ENCODE measurements around the gene CD247. TPM values are rescaled to one million over a fixed set of nuclear protein-coding genes. Genes with fewer than 3 reads are reported as not detected.

Gene CD247
- total and polyA plus RNA-seq, 2 of the 13 experiments (the other 11 are each of a cell fraction or from before 2014, with no cell fraction given) = 0.20 TPM; not detected in 1

GRCh38 chr1:167541003-167541402 is 22.7 kb upstream of the CD247 start:
- H3K27ac ChIP-seq (ENCODE audit: extremely low read length, insufficient read depth, low read length) = no peak overlapping the region
- TF ChIP-seq ZNF850 (CRISPR knock-in tag; conservative IDR thresholded peaks at IDR 0.05) (no peak), ZNF251 (CRISPR knock-in tag; IDR thresholded peaks at IDR 0.05) (no peak), PBX3 (CRISPR knock-in tag; IDR thresholded peaks at IDR 0.05; ENCODE audit: borderline replicate concordance) (no peak), KDM3A (CRISPR knock-in tag; IDR thresholded peaks at IDR 0.05; ENCODE audit: low read depth) (no peak), ZNF556 (CRISPR knock-in tag; IDR thresholded peaks at IDR 0.05; ENCODE audit: borderline replicate concordance) (no peak), ZNF550 (CRISPR knock-in tag; IDR thresholded peaks at IDR 0.05; ENCODE audit: borderline replicate concordance) (no peak), POLR2AphosphoS2 (IDR thresholded peaks at IDR 0.05; ENCODE audit: low read depth, low read length) (no peak), ZBTB43 (CRISPR knock-in tag; conservative IDR thresholded peaks at IDR 0.05) (no peak), THAP8 (CRISPR knock-in tag; IDR thresholded peaks at IDR 0.05; ENCODE audit: borderline replicate concordance) (no peak), ZUFSP (CRISPR knock-in tag; IDR thresholded peaks at IDR 0.05; ENCODE audit: borderline replicate concordance) (no peak), SNAPC2 (CRISPR knock-in tag; IDR thresholded peaks at IDR 0.05) (no peak), ZNF260 (CRISPR knock-in tag; IDR thresholded peaks at IDR 0.05; ENCODE audit: borderline replicate concordance, low read depth) (no peak), ZNF382 (CRISPR knock-in tag; IDR thresholded peaks at IDR 0.05; ENCODE audit: borderline replicate concordance) (no peak), NFKBIZ (CRISPR knock-in tag; IDR thresholded peaks at IDR 0.05) (no peak), NFYC (CRISPR knock-in tag; IDR thresholded peaks at IDR 0.05) (no peak)
- H3K79me2 ChIP-seq (ENCODE audit: insufficient read depth, low read length) = no peaks in the 10 kb centered on the region
- POLR2A ChIA-PET = no interaction called here
- peaks cover 27% of the 10 kb centered on the region for H3K4me1 ChIP-seq (ENCODE audit: insufficient read depth, low read length)
- H3K4me2 ChIP-seq (ENCODE audit: low read depth, low read length) = no peak overlapping the region
- intact Hi-C loops (cut with micrococcal nuclease; ENCODE audit: unreplicated experiment) = no loop called here
- ATAC-seq = no peak
- no peak for FAIRE-seq
- H3K9me3 ChIP-seq (ENCODE audit: low read length) = no peaks in the 10 kb centered on the region
- H2AFZ ChIP-seq (ENCODE audit: low read length) = no peak overlapping the region
- no peak for DNase-seq (ENCODE audit: low spot score)
- no TSS peak for BruUV-seq (replicated peaks)
- H3K4me3 ChIP-seq (replicated peaks in 1 of 3; ENCODE audit: insufficient read depth in 1 of 3, low read depth in 2 of 3, low read length in 3 of 3) = no peak overlapping the region
- CTCF ChIA-PET (ENCODE audit: low intra/inter-chr PET ratio, low total read pairs) = interaction anchor here (1.9 kb wide), 1 partner anchor 474 kb away, joined by 4 read pairs; no protein-coding TSS in a partner anchor
- no peaks in the 10 kb centered on the region for H4K20me1 ChIP-seq (ENCODE audit: insufficient read depth, low read length)
- H3K27me3 ChIP-seq (ENCODE audit: control insufficient read depth in 1 of 2, insufficient read depth in 2 of 2, low read length in 2 of 2) = no peaks in the 10 kb centered on the region
- H3K36me3 ChIP-seq (replicated peaks in 1 of 2; ENCODE audit: control insufficient read depth in 1 of 2, insufficient read depth in 2 of 2, low read length in 2 of 2) = 0 out of 5 replicates have a peak, but pooled peaks cover 2 to 3% of the 10 kb centered on the region in 2 experiments
- in situ Hi-C loops (cut with HindIII; ENCODE audit: extremely low pct_ligation_motif_present, low pct_unique_long_range_greater_than_20kb) = loop anchor here (25.0 kb wide), 1 partner anchor 279 kb away; no protein-coding TSS in a partner anchor
- H3K9ac ChIP-seq (ENCODE audit: insufficient read depth, low read depth, low read length) = no peak overlapping the region
